ENCODE measurements around the gene OCIAD1. TPM values are rescaled to one million over a fixed set of nuclear protein-coding genes. Genes with fewer than 3 reads are reported as not detected.
"Not testable (repeated sequence)": the region's sequence is repeated elsewhere in the genome, so short reads cannot be mapped to it uniquely, and the experiment has no call there.

OCIAD1 gene
- total RNA-seq, 3 donors from 2014 or later, result 85.2 to 128 (median 101) TPM

- TF ChIP-seq POLR2AphosphoS5 (IDR thresholded peaks at IDR 0.05) (no peak), POLR2A (IDR thresholded peaks at IDR 0.05) (no peak), CTCF (IDR thresholded peaks at IDR 0.05) (no peak)
- Histone ChIP-seq H3K36me3 (no peaks in the 10 kb centered on the region), H3K4me3 (no peak overlapping the region), H3K4me1 (no peaks in the 10 kb centered on the region), H3K27me3 (no peaks in the 10 kb centered on the region), H3K27ac (no peak overlapping the region), H3K9me3 (no peaks in the 10 kb centered on the region)
- no peak for DNase-seq (ENCODE audit: low spot score in 2 of 2)
- intact Hi-C loops (cut with DNase I; ENCODE audit: low total_unique reads), result no loop called here
Measured at GRCh38 chr4:48796927-48797679, 33.8 kb upstream of the OCIAD1 start.

- no peaks in the 10 kb centered on the region for H3K36me3 ChIP-seq
- TF ChIP-seq POLR2AphosphoS5 (IDR thresholded peaks at IDR 0.05) (no peak), POLR2A (IDR thresholded peaks at IDR 0.05) (no peak), CTCF (IDR thresholded peaks at IDR 0.05) (no peak)
- intact Hi-C loops (cut with DNase I; ENCODE audit: low total_unique reads), result no loop called here
- H3K4me1 ChIP-seq, result no peaks in the 10 kb centered on the region
- H3K27ac ChIP-seq, result no peak overlapping the region
- no peak overlapping the region for H3K4me3 ChIP-seq
- no peak for DNase-seq (ENCODE audit: low spot score in 2 of 2)
- H3K27me3 ChIP-seq, result no peaks in the 10 kb centered on the region
- H3K9me3 ChIP-seq, result no peaks in the 10 kb centered on the region
Measured at GRCh38 chr4:48798117-48798516, 32.8 kb upstream of the OCIAD1 start.

DNA sequence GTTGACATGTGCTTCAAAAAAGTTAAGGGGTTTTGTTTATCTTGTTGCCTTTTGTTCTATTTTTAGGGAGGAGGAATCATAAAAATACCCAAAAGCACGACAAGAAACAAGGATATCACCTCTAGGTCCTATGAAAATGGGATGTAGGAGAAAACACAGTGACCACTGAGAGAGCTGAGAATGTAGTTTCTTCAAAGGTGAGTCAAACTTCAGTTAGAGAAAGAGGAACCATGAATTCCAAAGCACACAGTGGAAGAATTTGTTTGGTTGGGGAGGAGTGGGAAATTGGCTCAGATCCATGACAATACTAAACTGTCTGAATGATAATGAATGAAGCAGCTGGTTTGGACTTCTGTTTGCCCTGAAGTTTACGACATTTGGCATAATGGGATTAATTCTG lies 31.7 kb upstream of the OCIAD1 start:
- Histone ChIP-seq H3K4me3 (no peak overlapping the region), H3K9me3 (no peaks in the 10 kb centered on the region), H3K4me1 (no peaks in the 10 kb centered on the region), H3K27me3 (no peaks in the 10 kb centered on the region), H3K36me3 (no peaks in the 10 kb centered on the region), H3K27ac (no peak overlapping the region)
- intact Hi-C loops (cut with DNase I; ENCODE audit: low total_unique reads), result no loop called here
- DNase-seq (ENCODE audit: low spot score in 2 of 2), result no peak
- no peak for TF ChIP-seq POLR2AphosphoS5 (IDR thresholded peaks at IDR 0.05)
- no peak for TF ChIP-seq CTCF (IDR thresholded peaks at IDR 0.05)
- TF ChIP-seq POLR2A (IDR thresholded peaks at IDR 0.05), result no peak

DNA sequence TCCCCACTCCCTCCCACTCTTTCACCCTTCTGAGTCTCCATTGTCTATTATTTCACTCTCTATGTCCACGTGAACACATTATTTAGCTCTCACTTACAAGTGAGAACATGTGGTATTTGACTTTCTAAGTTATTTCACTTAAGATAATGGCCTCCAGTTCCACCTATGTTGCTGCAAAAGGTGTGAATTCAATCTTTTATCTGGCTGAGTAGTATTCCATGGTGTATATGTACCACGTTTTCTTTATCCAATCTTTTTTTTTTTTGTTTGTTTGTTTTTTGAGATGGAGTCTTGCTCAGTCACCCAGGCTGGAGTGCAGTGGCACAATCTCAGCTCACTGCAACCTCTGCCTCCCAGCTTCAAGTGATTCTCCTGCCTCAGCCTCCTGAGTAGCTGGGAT lies 30.7 kb upstream of the OCIAD1 start:
- H3K4me3 ChIP-seq; H3K27ac ChIP-seq; H3K4me1 ChIP-seq; H3K36me3 ChIP-seq; DNase-seq (ENCODE audit: low spot score in 2 of 2); H3K9me3 ChIP-seq; H3K27me3 ChIP-seq; intact Hi-C loops (cut with DNase I; ENCODE audit: low total_unique reads): not testable (repeated sequence)

GRCh38 chr4:48801016-48801715 lies 29.7 kb upstream of the OCIAD1 start:
- Histone ChIP-seq H3K4me1 (no peaks in the 10 kb centered on the region), H3K27ac (no peak overlapping the region), H3K9me3 (no peaks in the 10 kb centered on the region), H3K27me3 (no peaks in the 10 kb centered on the region), H3K36me3 (no peaks in the 10 kb centered on the region), H3K4me3 (no peak overlapping the region)
- no peak for TF ChIP-seq CTCF (IDR thresholded peaks at IDR 0.05)
- TF ChIP-seq POLR2A (IDR thresholded peaks at IDR 0.05), result no peak
- TF ChIP-seq POLR2AphosphoS5 (IDR thresholded peaks at IDR 0.05), result no peak
- intact Hi-C loops (cut with DNase I; ENCODE audit: low total_unique reads), result no loop called here
- no peak for DNase-seq (ENCODE audit: low spot score in 2 of 2)

Data from breast epithelium (tissue), 4 donors.